Brain pericyte (primary cell): ENCODE data around the gene STAG1.
A peak's percentile ranks its signal among the peaks of the same experiment; 100 is the strongest.
"Not testable (repeated sequence)": the region's sequence is repeated elsewhere in the genome, so short reads cannot be mapped to it uniquely, and the experiment has no call there.

Experiments used
- DNase-seq: peaks from one replicate; pipeline ENCODE4 v3.0.0-alpha.2; 2012; ENCODE audit warnings: low read depth, low spot score

STAG1 gene

GRCh38 chr3:136513367-136513766, 238.8 kb downstream of the STAG1 start:
- DNase-seq: no peak

- no peak for DNase-seq
Measured at GRCh38 chr3:136512381-136512780, 239.8 kb downstream of the STAG1 start.

GRCh38 chr3:136505676-136506075, 246.5 kb downstream of the STAG1 start:
- no peak for DNase-seq

- DNase-seq: no peak
Measured at GRCh38 chr3:136503056-136503455, 249.1 kb downstream of the STAG1 start.

- no peak for DNase-seq
Measured at GRCh38 chr3:136498919-136499447, 253.2 kb downstream of the STAG1 start.

- no peak for DNase-seq
Measured at GRCh38 chr3:136495213-136495612, 257.0 kb downstream of the STAG1 start.

GRCh38 chr3:136490646-136491405, 261.4 kb downstream of the STAG1 start:
- peak; percentile 21 for DNase-seq

GRCh38 chr3:136485777-136486176, 266.4 kb downstream of the STAG1 start:
- no peak for DNase-seq

GRCh38 chr3:136476280-136476679, 275.9 kb downstream of the STAG1 start:
- no peak for DNase-seq

GRCh38 chr3:136474876-136475275, 277.3 kb downstream of the STAG1 start:
- not testable (repeated sequence) for DNase-seq

- DNase-seq: no peak
Measured at GRCh38 chr3:136473716-136474326, 278.4 kb downstream of the STAG1 start.

- DNase-seq: no peak
Measured at GRCh38 chr3:136465296-136465695, 286.9 kb downstream of the STAG1 start.

- no peak for DNase-seq
Measured at GRCh38 chr3:136464502-136464901, 287.7 kb downstream of the STAG1 start.

- DNase-seq: no peak
Measured at GRCh38 chr3:136463170-136463569, 289.0 kb downstream of the STAG1 start.

- DNase-seq: no peak
Measured at GRCh38 chr3:136457793-136458192, 294.4 kb downstream of the STAG1 start.

- DNase-seq: no peak
Measured at GRCh38 chr3:136456196-136456595, 296.0 kb downstream of the STAG1 start.

GRCh38 chr3:136444581-136444980, 307.6 kb downstream of the STAG1 start:
- DNase-seq: no peak

- DNase-seq: no peak
Measured at GRCh38 chr3:136437043-136437442, 315.1 kb downstream of the STAG1 start.

- DNase-seq: no peak
Measured at GRCh38 chr3:136434429-136434828, 317.7 kb downstream of the STAG1 start.

- DNase-seq: no peak
Measured at GRCh38 chr3:136432685-136433084, 319.5 kb downstream of the STAG1 start.

GRCh38 chr3:136428167-136428566, 324.0 kb downstream of the STAG1 start:
- DNase-seq: no peak

GRCh38 chr3:136427236-136427635, 324.9 kb downstream of the STAG1 start:
- DNase-seq: no peak

GRCh38 chr3:136414476-136414875, 337.7 kb downstream of the STAG1 start:
- no peak for DNase-seq
